A375 (cell line): ENCODE results near the gene MAEL. TPM values are rescaled to one million over a fixed set of nuclear protein-coding genes. Genes with fewer than 3 reads are reported as not detected.
A peak's percentile ranks its signal among the peaks of the same experiment; 100 is the strongest.

Source experiments
- small RNA-seq: library from RNA; depleted of rRNA; stranded (forward); fragments of <200 nt; gene quantifications from one replicate; pipeline ENCODE3, GENCODE V24; 2014
- total RNA-seq: library from RNA; depleted of rRNA; stranded (reverse); fragments of >200 nt; shearing (Covaris generic); gene quantifications from 2 replicates; pipeline ENCODE4 v1.2.3, GENCODE V29; 2014; rRNA removed

MAEL gene
- not detected in 2 replicates for total RNA-seq

DNA sequence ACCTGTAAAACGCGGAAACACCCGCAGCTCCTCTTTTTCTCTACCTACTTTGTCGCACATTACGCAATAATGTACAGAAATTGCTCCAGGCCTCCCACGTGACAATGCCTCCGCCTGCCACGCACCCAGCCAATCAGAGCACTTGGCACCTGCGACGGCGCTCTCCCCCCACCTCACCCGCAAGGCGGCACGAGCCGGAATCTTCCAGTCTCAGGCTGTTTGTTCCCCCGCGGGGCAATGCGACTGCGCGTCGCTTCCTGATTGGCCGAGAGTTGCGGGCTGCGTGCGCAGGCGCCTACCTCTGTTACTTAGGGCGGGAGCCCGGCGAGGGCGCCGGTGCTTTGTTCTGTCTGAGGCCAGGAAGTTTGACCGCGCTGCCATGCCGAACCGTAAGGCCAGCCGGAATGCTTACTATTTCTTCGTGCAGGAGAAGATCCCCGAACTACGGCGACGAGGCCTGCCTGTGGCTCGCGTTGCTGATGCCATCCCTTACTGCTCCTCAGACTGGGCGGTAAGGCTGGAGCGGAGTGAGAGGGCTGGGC, at the start of gene MAEL:
MAEL (plus strand) TSS at position 307 of the 542 bp plus-strand sequence; CDS start at position 380, 73 bp downstream.

DNA sequence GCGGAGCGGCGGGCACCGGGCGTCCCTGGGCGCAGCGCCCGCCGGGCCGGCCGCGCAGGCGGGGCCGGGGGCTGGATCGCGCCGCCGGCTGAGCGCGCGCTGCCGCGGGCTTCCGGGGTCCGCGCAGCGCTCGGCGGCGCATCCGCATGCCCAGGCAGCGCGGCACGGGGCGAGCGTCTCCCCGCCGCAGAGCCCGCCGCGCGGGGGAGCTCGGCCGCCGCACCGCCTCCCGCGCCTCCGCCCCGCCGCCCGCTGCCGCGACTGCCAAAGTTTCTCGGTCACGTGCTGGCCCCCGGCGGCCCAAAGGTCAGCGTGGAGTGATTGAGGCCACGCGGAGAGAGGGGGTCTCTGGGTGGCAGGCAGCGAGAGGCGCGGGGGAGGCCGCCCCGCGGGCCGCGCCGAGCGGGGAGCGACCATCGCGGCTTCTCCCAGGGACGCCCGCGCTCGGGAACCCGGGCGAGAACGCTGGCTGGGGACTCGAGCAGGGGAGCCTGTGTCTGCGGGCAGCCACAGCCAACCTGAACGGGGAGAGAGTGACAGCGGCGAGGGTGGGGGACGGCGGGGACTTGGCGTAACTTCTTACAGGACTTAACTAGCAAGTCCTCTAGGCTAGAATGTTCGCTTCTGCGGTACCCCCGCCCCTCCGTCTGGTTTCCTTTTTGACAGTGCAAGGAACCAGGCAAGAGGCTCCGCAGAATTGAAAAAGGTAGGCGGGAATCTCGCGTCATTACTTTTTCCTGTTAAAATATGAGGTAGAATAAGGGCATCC, 13.5 kb upstream of the MAEL start, which contains the start of gene ILDR2:
ILDR2 (minus strand) TSS at position 180 of the 769 bp plus-strand sequence. CDS start 272 bp downstream, outside the sequence.

Small RNA genes within 50 kb of the gene (small RNA-seq; reads per million reads assigned to genes)
- gene RNA5SP65, result 1.8 reads per million, percentile 70 among the genes with 10 or more reads in this experiment

Other genes with a start within 250 kb of the MAEL start
- gene POGK, start 149.8 kb upstream of the MAEL start, total RNA-seq, result 37.5 and 39.1 TPM in 2 replicates
- gene TADA1, start 113.0 kb upstream of the MAEL start, total RNA-seq, result 13.7 and 14.1 TPM in 2 replicates
- 0.60 and 0.64 TPM in 2 replicates for gene ILDR2, start 13.7 kb upstream of the MAEL start, total RNA-seq
- not detected in 2 replicates for gene GPA33, start 101.1 kb downstream of the MAEL start, total RNA-seq
- gene STYXL2, start 104.8 kb downstream of the MAEL start, total RNA-seq, result 0.08 TPM in 1 of 2 replicates, not detected in the other
- gene POU2F1, start 231.6 kb downstream of the MAEL start, total RNA-seq, result 17.2 and 17.5 TPM in 2 replicates